ENCODE results near the gene VDR.
"Not testable (repeated sequence)": the region's sequence is repeated elsewhere in the genome, so short reads cannot be mapped to it uniquely, and the experiment has no call there.

The VDR gene

GRCh38 chr12:47843226-47843980, 61.4 kb downstream of the VDR start:
- no peak for DNase-seq

GRCh38 chr12:47842543-47842942, 62.3 kb downstream of the VDR start:
- DNase-seq: not testable (repeated sequence)

- no peak for DNase-seq
Observed at GRCh38 chr12:47841910-47842309, 62.9 kb downstream of the VDR start.

DNA sequence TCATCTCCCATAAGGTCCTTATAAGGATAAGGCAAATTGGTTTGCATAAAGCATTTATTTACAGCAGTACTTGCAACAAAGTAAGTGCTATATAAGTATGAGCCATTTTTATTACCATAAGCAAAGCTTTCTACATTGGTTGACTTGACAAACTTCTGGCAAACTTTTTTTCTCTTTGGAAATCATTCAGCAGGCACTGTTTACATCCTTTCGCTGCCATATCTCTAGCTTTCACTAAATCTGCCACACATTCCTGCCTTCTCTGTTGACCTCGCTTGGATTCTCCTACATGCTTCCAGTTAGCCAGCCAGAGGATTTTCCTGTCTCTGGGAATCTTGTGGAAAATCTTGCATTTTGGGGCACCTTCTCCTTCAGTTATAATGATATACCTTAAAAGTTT, 63.3 kb downstream of the VDR start:
- DNase-seq: no peak

- no peak for DNase-seq
Observed at GRCh38 chr12:47840571-47840970, 64.2 kb downstream of the VDR start.

DNA sequence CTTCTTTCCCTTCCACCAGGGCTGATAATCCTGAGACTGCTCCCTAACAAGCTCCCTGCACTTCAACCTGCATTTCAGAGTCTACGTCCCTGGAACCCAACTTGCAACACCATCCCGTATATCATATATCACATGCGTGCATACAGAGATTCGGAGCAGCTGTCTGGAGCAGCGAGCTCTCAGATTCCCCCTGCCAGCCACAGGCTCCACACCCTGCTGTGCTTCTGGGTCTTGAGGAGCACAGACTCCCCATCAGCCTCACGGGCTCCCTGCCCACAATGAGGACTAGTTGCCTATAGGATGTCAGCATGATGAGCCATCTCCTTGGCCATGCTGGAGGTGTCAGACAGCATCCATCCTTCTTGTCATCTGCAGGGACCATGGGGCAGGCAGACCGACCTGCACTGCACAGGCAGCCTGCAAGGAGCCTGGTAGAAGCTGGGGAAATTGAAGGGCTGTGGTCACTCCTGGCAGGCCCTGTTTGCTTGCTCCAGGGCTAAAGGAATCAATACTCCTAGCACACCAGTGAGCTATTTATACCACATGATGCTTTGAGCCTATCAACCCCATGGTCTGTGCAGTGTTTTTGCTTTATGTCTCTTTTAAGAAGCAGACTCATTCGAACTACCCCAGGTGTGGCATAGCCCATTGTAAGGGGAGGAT, 65.4 kb downstream of the VDR start:
- no peak for DNase-seq

GRCh38 chr12:47838286-47838931, 66.4 kb downstream of the VDR start:
- peak in 1 of 2 experiments; percentile 20 for DNase-seq

DNA sequence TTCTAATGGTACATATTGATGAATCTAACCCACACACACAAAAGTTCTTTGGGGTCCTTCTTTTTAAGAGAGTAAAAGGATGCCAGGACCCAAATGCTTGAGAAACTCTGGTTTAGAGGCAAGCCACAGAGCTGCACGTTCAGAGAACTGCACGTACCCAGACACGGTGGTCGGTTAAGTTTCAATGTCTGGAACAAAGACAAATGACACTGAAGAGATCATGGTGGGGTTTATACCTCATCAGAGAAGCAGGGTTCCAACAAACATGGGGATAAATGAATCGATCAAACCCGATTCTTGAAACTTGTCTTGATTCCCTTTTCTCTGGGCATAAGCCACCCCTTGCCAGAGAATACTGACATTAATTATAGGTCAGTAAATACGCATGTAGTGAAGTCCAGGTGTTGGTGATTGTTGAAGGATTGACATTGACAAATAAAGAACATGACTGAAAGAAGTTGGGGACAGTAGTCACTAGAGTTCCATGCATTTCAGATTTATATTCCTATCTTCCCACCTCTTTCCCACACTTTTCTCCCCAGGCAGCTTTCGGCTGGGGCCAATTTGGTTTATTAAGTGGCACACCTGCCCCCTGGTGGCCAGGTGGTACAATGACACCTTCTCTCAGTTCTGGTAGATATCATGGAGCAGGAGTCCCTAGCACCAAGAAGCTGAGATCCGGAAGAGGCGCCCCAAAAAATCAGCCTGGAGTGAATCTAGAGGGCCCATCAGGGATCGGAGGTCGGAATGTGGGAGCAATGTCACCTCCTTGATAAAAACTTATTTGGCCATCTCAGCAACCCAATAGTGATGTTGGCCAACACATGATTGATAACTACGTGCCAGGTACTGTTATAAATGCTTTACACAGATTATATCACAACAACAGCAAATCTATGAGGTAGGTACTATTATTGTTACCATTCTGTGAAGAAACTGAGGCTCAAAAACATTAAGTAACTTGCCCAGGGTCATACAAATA, 67.3 kb downstream of the VDR start:
- DNase-seq: peak in 1 of 2 experiments; percentile 53

DNA sequence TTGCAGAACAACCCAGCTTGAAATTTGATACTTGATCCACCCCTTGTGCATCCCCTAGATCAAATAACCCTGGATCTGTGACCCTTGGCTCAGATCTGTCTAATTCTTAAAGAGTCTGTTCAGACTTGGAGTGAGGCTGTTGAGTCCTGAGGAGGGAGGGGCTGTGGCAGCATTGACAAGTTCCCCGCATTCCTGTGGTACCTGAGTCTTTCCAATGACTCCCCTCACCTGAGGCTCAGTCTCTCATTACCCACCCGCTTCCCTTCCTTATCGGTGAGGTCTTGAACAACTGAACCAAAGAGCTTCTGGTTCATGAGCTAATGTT, 69.0 kb downstream of the VDR start:
- DNase-seq: no peak

GRCh38 chr12:47835006-47835830, 69.6 kb downstream of the VDR start:
- DNase-seq: no peak

DNA sequence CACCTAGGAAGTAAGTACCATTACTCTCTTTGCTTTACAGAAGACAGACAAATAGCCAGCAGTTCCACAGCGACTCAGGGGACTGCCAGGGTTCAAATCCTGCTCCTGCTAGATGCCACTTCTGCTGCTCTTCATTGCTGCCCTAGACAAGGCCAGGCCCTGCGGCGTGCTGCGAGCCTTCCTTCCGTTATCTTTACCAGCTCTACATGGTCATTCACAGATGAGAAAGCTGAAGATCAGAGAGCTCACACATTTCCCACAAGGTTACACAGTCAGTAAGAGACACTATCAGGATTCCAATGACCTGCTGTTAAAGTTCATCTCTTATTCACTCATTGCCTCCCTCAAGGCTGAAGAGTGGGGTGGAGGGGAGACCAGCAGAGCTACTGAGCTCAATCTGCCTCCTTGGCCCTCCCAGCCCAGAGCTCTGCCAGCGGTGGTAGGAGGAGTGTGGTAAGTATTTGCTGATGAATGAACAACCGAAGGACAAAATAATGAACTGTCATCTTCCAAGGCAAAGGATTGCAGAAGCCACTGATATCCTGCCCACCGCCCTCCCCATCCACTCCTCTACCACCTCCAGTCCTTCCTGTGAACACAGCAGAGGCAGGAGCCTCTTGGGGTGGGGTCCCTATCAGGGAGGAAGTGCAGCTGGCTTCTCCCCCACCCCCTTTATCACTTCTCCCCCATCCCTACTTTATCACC, 70.4 kb downstream of the VDR start:
- no peak for DNase-seq

GRCh38 chr12:47833591-47834012, 71.2 kb downstream of the VDR start:
- no peak for DNase-seq

DNA sequence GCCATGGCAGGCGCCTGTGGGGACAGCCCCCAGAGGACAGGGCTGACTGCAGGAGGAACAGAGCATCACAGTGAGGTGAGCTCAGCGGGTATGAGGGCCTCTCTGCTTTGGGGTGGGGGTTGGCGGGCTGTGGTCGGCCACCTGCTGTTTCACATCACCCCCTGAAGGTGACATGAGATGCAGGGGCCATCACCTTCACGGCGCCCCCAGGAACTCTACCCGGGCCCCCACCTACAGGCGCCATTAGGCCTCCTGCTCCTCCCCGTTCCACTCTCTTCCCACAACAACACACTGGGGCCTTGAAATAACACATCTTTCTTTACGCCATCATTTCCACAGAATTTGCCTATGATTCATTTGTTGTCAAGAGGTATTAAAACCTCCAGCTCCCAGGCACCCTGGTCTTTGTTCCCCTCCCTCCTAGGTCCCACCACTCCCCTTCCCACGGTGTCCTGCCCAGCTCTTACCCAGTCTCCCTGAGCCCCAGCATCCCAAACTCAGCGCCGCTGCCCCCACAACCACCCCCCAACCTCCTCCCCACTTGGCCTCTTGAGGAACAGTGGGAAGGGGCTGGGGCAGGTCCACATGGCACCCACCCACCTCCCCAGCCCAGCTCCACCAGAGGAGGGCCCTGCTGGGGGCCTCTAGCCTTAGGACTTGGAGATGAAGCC, 72.4 kb downstream of the VDR start:
- DNase-seq: no peak

GRCh38 chr12:47829584-47829983, 75.2 kb downstream of the VDR start:
- DNase-seq: no peak

DNA sequence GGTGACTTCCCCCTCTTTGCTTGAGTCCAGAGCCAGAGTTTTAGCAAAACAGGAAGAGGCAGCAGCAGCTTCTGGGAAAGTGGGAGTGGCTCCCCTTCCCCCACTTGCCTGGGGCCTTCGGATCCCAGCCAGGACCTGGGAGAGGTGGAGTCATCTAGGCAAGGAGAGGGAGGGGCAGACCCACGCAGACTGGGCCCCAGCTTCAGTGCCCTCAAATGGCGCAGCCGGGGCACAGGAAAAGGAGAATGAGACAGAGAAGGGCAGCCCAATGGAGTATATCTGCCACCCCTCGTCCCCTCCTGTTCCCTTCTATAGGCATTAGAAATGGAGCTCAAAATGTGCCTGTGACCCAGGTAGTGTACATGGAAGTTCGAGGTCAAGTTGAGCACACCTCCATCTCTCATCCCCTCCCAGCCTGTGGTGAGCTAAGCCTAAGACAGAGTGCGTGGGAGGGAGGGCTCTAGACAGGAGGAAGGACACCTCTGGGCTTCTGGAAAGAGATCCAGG, 75.8 kb downstream of the VDR start:
- DNase-seq: no peak

DNA sequence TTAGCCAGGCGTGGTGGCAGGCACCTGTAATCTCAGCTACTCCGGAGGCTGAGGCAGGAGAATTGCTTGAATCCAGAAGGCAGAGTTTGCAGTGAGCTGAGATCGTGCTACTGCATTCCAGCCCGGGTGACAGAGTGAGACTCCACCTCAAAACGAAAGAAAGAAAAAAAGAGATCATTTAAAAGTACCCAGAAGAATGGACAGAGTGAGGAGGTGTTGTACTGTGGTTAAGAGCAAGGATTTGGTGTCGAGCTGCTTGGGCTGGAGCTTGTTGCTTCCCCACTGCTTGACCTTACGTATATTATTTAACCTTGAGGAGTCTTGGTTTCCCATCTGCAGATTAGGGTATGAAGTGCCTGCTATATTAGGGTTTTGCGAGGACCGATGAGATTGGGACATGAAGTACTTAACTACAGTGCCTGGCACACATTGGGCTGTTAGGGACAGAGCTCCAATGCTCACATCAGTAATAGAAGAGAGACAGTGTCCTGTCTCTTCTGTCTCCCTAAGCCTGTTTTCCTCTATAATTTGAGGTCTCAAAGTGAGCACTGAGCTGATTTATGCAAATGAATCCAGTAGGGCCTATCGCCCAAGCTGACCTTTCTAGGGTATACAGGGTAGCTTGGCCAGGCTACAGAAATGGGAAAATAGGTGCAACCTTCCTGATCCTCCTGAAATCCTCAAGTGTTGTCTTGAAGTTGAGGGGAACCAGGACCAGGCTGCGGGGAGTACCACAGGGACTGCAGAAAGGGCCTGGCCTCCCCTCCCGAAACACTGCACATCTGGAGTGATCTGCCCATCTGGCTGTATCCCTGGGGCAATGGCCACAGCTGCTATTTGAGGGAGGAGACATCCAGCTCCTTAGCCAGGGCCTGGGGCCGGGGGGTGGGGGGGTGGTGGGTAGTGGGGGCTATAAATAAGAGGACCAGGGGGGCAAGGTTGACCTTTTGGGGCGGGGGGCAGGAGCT, 76.5 kb downstream of the VDR start:
- no peak for DNase-seq

DNA sequence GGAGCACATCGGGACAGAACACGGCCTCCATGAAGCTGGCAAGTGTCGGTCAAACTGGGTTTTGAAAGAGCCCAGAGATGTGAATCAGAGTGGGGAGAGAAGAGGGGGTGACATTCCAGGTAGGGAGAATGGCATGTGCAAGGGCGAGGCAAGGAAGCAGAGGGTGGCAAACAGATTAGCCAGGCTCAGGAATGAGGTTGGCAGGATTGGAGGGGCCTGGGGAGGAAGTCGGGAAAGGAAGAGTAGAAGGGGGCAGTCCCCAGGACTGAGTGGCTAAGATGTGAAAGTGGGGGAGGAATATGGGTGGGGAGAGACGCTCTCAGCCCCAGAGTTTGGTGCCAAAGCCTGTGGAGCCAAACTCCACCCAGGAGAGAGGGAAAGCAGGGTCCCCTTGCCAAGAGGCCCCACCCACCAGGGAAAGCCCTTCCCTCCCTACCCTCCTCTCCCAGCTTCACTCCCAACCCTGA, 79.6 kb downstream of the VDR start:
- no peak for DNase-seq

GRCh38 chr12:47824635-47825034, 80.2 kb downstream of the VDR start:
- no peak for DNase-seq

DNA sequence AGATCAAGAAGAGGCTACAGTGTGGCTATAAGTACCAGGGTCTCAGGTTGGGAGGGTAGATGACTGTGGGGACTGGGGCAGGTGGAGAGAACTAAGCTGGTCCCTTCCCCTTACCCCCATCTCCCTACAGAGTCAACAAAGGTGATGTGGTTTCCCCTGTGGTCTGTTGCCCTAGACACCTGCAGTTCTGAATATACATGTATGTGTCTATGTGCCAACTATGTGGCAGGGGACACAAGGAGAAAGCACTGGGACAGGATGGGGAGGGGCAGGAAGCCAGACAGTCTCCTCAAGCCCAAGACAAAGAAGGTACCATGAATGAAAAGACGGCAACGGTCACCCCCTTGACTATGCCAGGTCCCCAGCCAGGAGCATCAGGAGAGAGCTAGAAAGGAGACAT, 80.6 kb downstream of the VDR start:
- no peak for DNase-seq
